Measurements from ENCODE around the gene SRXN1. TPM values are rescaled to one million over a fixed set of nuclear protein-coding genes. Genes with fewer than 3 reads are reported as not detected.

The SRXN1 gene
- total and polyA plus RNA-seq, 9 donors, result 12.0 to 34.2 (median 25.1) TPM

DNA sequence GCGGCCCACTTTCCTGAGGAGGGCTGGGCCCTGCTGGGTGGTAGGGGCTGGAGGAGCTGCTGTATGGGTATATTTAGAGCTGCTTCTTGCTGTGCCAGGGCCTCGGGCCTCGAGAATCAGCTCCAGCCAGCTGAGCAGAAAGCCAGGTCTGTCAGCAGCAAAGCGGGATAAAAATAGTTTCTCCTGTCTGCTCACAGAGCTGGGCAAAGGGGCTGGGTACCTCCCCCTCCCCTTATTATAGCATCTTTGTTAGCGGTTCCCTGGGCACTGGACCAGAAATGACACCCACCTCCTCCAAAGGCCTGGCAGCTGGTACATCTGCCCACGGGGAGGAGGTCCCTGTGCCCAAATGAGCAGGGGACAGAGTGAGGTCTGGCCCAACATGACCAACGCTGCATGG lies 16.6 kb upstream of the SRXN1 start:
- Histone ChIP-seq H3K27me3 (no peaks in the 10 kb centered on the region), H3K27ac (no peak overlapping the region), H3K4me1 (ENCODE audit: insufficient read depth) (no peaks in the 10 kb centered on the region), H3K36me3 (no peaks in the 10 kb centered on the region), H3K4me3 (no peak overlapping the region), H3K9me3 (no peaks in the 10 kb centered on the region)
- intact Hi-C loops (cut with DNase I), result loop anchor here in 1 of 4 donors (10.0 kb wide), 2 partner anchors 105 to 315 kb away; no protein-coding TSS in a partner anchor
- 55 to 64% (median 59%) methylated on average over 7 of the region's 7 CpGs for WGBS, 3 donors
- no peak for DNase-seq
- TF ChIP-seq, protein P1, sequence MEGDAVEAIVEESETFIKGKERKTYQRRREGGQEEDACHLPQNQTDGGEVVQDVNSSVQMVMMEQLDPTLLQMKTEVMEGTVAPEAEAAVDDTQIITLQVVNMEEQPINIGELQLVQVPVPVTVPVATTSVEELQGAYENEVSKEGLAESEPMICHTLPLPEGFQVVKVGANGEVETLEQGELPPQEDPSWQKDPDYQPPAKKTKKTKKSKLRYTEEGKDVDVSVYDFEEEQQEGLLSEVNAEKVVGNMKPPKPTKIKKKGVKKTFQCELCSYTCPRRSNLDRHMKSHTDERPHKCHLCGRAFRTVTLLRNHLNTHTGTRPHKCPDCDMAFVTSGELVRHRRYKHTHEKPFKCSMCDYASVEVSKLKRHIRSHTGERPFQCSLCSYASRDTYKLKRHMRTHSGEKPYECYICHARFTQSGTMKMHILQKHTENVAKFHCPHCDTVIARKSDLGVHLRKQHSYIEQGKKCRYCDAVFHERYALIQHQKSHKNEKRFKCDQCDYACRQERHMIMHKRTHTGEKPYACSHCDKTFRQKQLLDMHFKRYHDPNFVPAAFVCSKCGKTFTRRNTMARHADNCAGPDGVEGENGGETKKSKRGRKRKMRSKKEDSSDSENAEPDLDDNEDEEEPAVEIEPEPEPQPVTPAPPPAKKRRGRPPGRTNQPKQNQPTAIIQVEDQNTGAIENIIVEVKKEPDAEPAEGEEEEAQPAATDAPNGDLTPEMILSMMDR (IDR thresholded peaks at IDR 0.05), result no peak
- TF ChIP-seq EP300 (IDR thresholded peaks at IDR 0.05), result no peak
- TF ChIP-seq POLR2A (IDR thresholded peaks at IDR 0.05), result no peak

DNA sequence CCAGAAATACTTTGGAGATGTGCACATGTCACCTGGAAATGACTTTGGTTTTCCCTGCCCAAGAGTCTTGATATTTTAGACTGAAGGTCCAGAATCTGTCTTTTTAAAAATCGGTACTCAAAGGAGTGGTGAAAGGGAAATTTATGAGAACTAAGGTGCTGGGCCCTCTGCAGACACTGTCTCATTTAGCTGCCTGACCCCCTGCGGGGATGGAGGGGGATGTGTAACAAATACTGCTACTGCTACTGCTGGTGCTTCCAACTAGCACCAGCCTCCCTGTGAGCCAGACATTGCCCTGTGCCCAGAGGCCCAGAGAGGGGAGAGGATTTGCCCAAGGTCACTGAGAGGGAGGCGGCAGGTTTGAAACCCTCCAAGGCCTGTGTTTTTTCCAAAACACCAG lies 15.6 kb upstream of the SRXN1 start:
- intact Hi-C loops (cut with DNase I), result loop anchor here in 1 of 4 donors (10.0 kb wide), 2 partner anchors 104 to 314 kb away; no protein-coding TSS in a partner anchor
- 24 to 56% (median 35%) methylated on average over 3 of the region's 3 CpGs for WGBS, 3 donors
- DNase-seq, result no peak

DNA sequence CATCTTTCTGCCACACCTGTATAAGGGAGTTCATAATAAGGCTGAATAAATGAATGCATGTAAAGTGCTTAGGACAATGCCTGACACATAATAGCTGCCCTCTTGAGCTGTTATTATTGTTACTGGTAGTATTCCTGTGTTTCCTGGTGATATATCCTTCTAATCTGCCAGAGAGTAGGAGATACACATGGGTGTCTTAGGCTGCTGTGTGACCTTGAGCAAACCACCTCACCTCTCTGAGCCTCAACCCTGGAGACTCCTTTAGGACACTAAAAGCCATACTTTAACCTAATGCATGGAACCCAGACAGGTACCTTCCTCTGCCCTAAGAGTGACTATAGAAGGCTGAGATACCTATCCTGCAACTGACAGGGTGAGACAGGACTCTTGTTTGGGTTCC lies 15.1 kb upstream of the SRXN1 start:
- no peaks in the 10 kb centered on the region for H3K27me3 ChIP-seq
- H3K4me1 ChIP-seq (ENCODE audit: insufficient read depth), result no peaks in the 10 kb centered on the region
- no peak for DNase-seq
- H3K4me3 ChIP-seq, result no peak overlapping the region
- H3K36me3 ChIP-seq, result no peaks in the 10 kb centered on the region
- TF ChIP-seq, protein P1 (IDR thresholded peaks at IDR 0.05), result no peak
- TF ChIP-seq EP300 (IDR thresholded peaks at IDR 0.05), result no peak
- TF ChIP-seq POLR2A (IDR thresholded peaks at IDR 0.05), result no peak
- no peak overlapping the region for H3K27ac ChIP-seq
- no peaks in the 10 kb centered on the region for H3K9me3 ChIP-seq
- intact Hi-C loops (cut with DNase I), result loop anchor here in 1 of 4 donors (10.0 kb wide), 2 partner anchors 103 to 313 kb away; no protein-coding TSS in a partner anchor

More for the DNA sequence above, 15.6 kb upstream of the SRXN1 start:
- no peaks in the 10 kb centered on the region for H3K36me3 ChIP-seq
- no peak overlapping the region for H3K27ac ChIP-seq
- H3K4me3 ChIP-seq, result no peak overlapping the region
- H3K4me1 ChIP-seq (ENCODE audit: insufficient read depth), result no peaks in the 10 kb centered on the region
- no peaks in the 10 kb centered on the region for H3K27me3 ChIP-seq
- no peak for TF ChIP-seq EP300 (IDR thresholded peaks at IDR 0.05)
- no peak for TF ChIP-seq POLR2A (IDR thresholded peaks at IDR 0.05)
- no peaks in the 10 kb centered on the region for H3K9me3 ChIP-seq

DNA sequence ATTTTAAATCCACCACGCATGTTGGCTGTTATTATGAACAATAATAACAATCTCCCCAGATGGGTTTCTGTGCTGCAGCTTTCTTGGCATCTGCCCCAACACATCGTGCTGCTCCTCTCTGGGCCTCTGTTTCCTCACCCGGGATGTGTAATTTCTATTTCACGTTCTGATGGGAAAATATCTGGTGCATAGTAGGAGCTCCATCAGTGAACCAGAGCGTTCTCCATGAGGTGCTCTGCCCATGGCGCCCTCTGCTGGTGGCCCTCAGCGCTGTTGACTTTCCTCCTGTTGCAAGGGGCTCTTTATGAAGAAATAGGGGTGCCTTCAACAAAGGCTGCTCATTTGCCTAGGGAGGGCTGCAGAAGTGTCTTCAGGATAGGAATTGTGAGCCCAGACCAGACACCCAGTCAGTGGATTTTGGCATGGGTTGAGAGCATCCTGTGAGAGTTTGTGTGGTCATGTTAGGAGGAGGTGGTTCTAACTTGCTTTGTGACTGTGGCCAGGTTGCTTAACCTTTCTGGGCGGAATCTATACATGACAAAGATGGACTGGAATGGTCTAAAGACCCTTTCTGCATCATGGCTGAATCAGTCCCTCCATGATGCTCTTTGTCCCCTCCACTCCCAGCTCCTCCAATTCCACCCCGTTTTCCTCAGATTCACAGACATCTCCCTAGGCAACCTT lies 14.5 kb upstream of the SRXN1 start:
- Histone ChIP-seq H3K27me3 (no peaks in the 10 kb centered on the region), H3K9me3 (no peaks in the 10 kb centered on the region), H3K4me1 (ENCODE audit: insufficient read depth) (no peaks in the 10 kb centered on the region), H3K4me3 (no peak overlapping the region), H3K27ac (no peak overlapping the region), H3K36me3 (no peaks in the 10 kb centered on the region)
- no peak for DNase-seq
- intact Hi-C loops (cut with DNase I), result loop anchor here in 1 of 4 donors (10.0 kb wide), 2 partner anchors 103 to 313 kb away; no protein-coding TSS in a partner anchor
- 23 to 28% (median 24%) methylated on average over 9 of the region's 9 CpGs for WGBS, 3 donors
- TF ChIP-seq POLR2A (IDR thresholded peaks at IDR 0.05), result no peak
- TF ChIP-seq, protein P1 (IDR thresholded peaks at IDR 0.05), result no peak
- TF ChIP-seq EP300 (IDR thresholded peaks at IDR 0.05), result no peak

DNA sequence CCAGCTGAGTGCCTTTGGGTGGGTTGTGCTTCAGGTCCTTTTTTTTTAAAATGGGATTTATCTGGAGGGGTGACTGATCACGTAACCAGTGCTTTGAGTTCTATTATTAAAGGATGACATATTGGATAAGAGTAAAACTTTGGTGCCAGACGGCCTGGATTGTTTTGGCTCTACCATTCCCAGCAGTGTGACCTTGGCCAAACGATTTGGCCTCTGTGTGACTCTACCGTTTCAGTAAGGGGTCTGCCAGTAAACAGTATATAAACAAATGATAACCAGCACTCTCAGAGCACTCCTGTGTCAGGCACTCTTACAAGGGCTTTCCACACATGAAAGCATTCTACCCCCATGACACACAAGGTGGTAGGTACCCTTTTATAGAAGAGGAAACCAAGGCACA lies 13.9 kb upstream of the SRXN1 start:
- Histone ChIP-seq H3K4me3 (no peak overlapping the region), H3K27ac (no peak overlapping the region), H3K4me1 (ENCODE audit: insufficient read depth) (no peaks in the 10 kb centered on the region), H3K27me3 (no peaks in the 10 kb centered on the region), H3K9me3 (no peaks in the 10 kb centered on the region), H3K36me3 (no peaks in the 10 kb centered on the region)
- TF ChIP-seq, protein P1 (IDR thresholded peaks at IDR 0.05), result no peak
- TF ChIP-seq EP300 (IDR thresholded peaks at IDR 0.05) (no peak), POLR2A (IDR thresholded peaks at IDR 0.05) (no peak)
- intact Hi-C loops (cut with DNase I), result loop anchor here in 1 of 4 donors (10.0 kb wide), 2 partner anchors 102 to 312 kb away; no protein-coding TSS in a partner anchor
- WGBS, 3 donors, result 9 to 14% (median 11%) methylated on average over 4 of the region's 4 CpGs
- DNase-seq, result no peak
